Measurements from ENCODE around the gene TNNT3. TPM values are rescaled to one million over a fixed set of nuclear protein-coding genes. Genes with fewer than 3 reads are reported as not detected.

The TNNT3 gene
- total RNA-seq, 1 experiment from 2014 or later, result not detected

GRCh38 chr11:1893581-1894359, 25.7 kb upstream of the TNNT3 start:
- Histone ChIP-seq H3K36me3 (ENCODE audit: low read depth) (no peaks in the 10 kb centered on the region), H3K4me2 (no peak overlapping the region), H3K4me3 (no peak overlapping the region), H3K27ac (no peak overlapping the region), H3K9me2 (ENCODE audit: insufficient read depth) (no peaks in the 10 kb centered on the region), H4K20me1 (ENCODE audit: insufficient read depth) (no peaks in the 10 kb centered on the region), H3K9me3 (ENCODE audit: insufficient read depth, low read depth) (no peaks in the 10 kb centered on the region), H2AFZ (no peak overlapping the region), H3K4me1 (replicated peaks; ENCODE audit: insufficient read depth) (no peaks in the 10 kb centered on the region), H3K27me3 (ENCODE audit: insufficient read depth, low read depth) (peaks cover 53% of the 10 kb centered on the region), H3K79me2 (ENCODE audit: low read depth) (no peaks in the 10 kb centered on the region), H3F3A (ENCODE audit: insufficient read depth, low read depth) (no peaks in the 10 kb centered on the region)
- TF ChIP-seq CTCF (conservative IDR thresholded peaks at IDR 0.05) (no peak), EZH2 (IDR thresholded peaks at IDR 0.05; ENCODE audit: low read depth) (no peak)
- intact Hi-C loops (cut with micrococcal nuclease; ENCODE audit: unreplicated experiment), result no loop called here
- ChIA-PET POLR2A (ENCODE audit: unreplicated experiment) (no interaction called here), CTCF (no interaction called here)
- no TSS peak for BruUV-seq (replicated peaks)
- no peak for DNase-seq

- Histone ChIP-seq H3K4me1 (replicated peaks; ENCODE audit: insufficient read depth) (no peaks in the 10 kb centered on the region), H3K9me2 (ENCODE audit: insufficient read depth) (no peaks in the 10 kb centered on the region), H3K27me3 (ENCODE audit: insufficient read depth, low read depth) (peaks cover 59% of the 10 kb centered on the region), H3K4me2 (no peak overlapping the region), H3K36me3 (ENCODE audit: low read depth) (no peaks in the 10 kb centered on the region), H3K4me3 (no peak overlapping the region), H2AFZ (no peak overlapping the region), H3F3A (ENCODE audit: insufficient read depth, low read depth) (no peaks in the 10 kb centered on the region), H3K9me3 (ENCODE audit: insufficient read depth, low read depth) (no peaks in the 10 kb centered on the region), H4K20me1 (ENCODE audit: insufficient read depth) (no peaks in the 10 kb centered on the region), H3K27ac (no peak overlapping the region), H3K79me2 (ENCODE audit: low read depth) (no peaks in the 10 kb centered on the region)
- TF ChIP-seq CTCF (conservative IDR thresholded peaks at IDR 0.05), result no peak
- no peak for TF ChIP-seq EZH2 (IDR thresholded peaks at IDR 0.05; ENCODE audit: low read depth)
- intact Hi-C loops (cut with micrococcal nuclease; ENCODE audit: unreplicated experiment), result no loop called here
- no TSS peak for BruUV-seq (replicated peaks)
- CTCF ChIA-PET, result no interaction called here
- DNase-seq, result no peak
- POLR2A ChIA-PET (ENCODE audit: unreplicated experiment), result no interaction called here
Observed at GRCh38 chr11:1894759-1895158, 24.7 kb upstream of the TNNT3 start.

- POLR2A ChIA-PET (ENCODE audit: unreplicated experiment), result no interaction called here
- Histone ChIP-seq H3K79me2 (ENCODE audit: low read depth) (no peaks in the 10 kb centered on the region), H2AFZ (no peak overlapping the region), H4K20me1 (ENCODE audit: insufficient read depth) (no peaks in the 10 kb centered on the region), H3K36me3 (ENCODE audit: low read depth) (no peaks in the 10 kb centered on the region), H3K27ac (no peak overlapping the region), H3K4me3 (no peak overlapping the region), H3K27me3 (ENCODE audit: insufficient read depth, low read depth) (peaks cover 53% of the 10 kb centered on the region), H3K4me1 (replicated peaks; ENCODE audit: insufficient read depth) (no peaks in the 10 kb centered on the region), H3K9me3 (ENCODE audit: insufficient read depth, low read depth) (no peaks in the 10 kb centered on the region), H3F3A (ENCODE audit: insufficient read depth, low read depth) (no peaks in the 10 kb centered on the region), H3K4me2 (no peak overlapping the region), H3K9me2 (ENCODE audit: insufficient read depth) (no peaks in the 10 kb centered on the region)
- intact Hi-C loops (cut with micrococcal nuclease; ENCODE audit: unreplicated experiment), result no loop called here
- no TSS peak for BruUV-seq (replicated peaks)
- no peak for DNase-seq
- TF ChIP-seq CTCF (conservative IDR thresholded peaks at IDR 0.05), result no peak
- no peak for TF ChIP-seq EZH2 (IDR thresholded peaks at IDR 0.05; ENCODE audit: low read depth)
- CTCF ChIA-PET, result no interaction called here
Observed at GRCh38 chr11:1896468-1896867, 23.0 kb upstream of the TNNT3 start.
